ENCODE results near the gene PIEZO2.
"Not testable (repeated sequence)": the region's sequence is repeated elsewhere in the genome, so short reads cannot be mapped to it uniquely, and the experiment has no call there.

Gene PIEZO2

DNA sequence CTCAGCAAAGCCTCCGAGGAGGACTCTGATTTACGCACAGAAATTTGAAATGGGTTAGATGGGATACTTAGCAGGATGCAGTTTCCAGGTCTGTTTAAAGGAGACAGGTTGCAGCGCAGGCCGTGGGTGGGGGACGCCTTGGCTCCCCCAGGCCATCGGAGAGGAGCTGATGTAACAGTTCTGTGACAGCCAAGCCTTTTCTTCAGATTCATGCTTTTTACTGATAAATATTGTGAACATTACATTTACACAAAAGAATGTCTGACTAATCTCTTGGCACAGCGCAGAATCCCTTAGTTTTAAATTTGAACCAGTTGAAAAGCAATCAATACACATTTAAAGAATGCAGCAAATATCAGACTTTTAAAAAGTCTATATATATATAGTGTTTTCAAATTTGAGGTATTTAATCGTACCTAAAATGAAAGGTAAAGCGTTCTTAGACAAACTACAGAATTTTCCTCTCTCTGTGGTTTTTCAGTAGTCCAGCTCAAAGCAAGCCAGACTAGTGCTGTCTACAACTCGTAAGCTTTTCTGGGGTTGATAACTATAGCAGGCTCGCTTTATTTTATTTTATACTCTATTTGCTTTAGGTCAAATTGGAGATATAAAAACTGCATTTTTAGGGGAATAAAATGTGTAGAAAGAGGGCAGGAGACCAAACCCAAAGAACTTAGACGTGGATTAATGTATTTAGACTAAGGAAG lies 221.9 kb downstream of the PIEZO2 start:
- DNase-seq: no peak
- H3K36me3 ChIP-seq (ENCODE audit: control insufficient read depth in 4 of 4, insufficient read depth in 4 of 4, low read length in 3 of 4): no peaks in the 10 kb centered on the region
- ChIA-PET CTCF (interaction anchor here (1.2 kb wide), 1 partner anchor 107 kb away, joined by 3 read pairs; no protein-coding TSS in a partner anchor), POLR2A (no interaction called here)
- no CpG with 5 or more reads among the region's 12 CpGs for WGBS (ENCODE audit: insufficient coverage)
- no peaks in the 10 kb centered on the region for H3K9me3 ChIP-seq (ENCODE audit: control extremely low read depth in 1 of 5, control insufficient read depth in 4 of 5, insufficient read depth in 2 of 5, low read depth in 1 of 5, low read length in 4 of 5)
- peaks cover 0 to 27% (median 8%) of the 10 kb centered on the region in 4 experiments for H3K4me1 ChIP-seq (ENCODE audit: control extremely low read depth in 1 of 4, control insufficient read depth in 4 of 4, insufficient read depth in 4 of 4, low read length in 3 of 4)
- no peak overlapping the region for H3K27ac ChIP-seq (ENCODE audit: insufficient read depth in 1 of 2, low read depth in 1 of 2, low read length in 2 of 2, poor library complexity in 1 of 2, severe bottlenecking in 2 of 2)
- no peak overlapping the region for H3K4me3 ChIP-seq (ENCODE audit: control insufficient read depth in 1 of 7, extremely low read depth in 1 of 7, insufficient read depth in 4 of 7, low read depth in 2 of 7, low read length in 6 of 7)
- H3K27me3 ChIP-seq (replicated peaks in 2 of 5; ENCODE audit: control insufficient read depth in 4 of 5, insufficient read depth in 5 of 5, low read length in 4 of 5): no peaks in the 10 kb centered on the region

DNA sequence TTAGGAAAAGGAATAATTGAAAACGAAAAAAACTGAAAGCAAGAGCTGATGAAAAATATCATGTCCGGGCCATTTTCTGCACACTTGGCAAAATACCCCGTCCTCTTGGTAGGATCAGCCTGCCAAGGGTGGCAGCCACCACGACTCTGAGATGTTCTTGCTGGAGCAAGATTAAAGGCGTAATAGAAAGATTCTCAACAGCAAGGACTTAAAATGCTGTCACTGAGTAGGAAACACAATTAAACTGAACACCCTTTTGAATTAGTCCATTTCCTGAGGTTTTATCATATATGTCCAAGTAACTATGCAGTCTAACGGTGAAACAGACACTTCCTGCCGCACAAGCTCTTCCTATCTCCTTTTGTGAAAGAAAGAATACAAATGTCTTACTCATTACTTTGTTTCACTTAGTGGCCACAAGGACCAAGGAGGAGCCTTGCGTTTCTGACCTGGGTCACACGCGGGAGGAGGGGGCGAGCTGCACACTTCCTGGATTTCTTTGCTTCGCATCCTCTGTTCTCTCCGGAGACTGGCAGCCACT lies 222.7 kb downstream of the PIEZO2 start:
- ChIA-PET POLR2A (no interaction called here), CTCF (interaction anchor here (1.2 kb wide), 1 partner anchor 108 kb away, joined by 3 read pairs; no protein-coding TSS in a partner anchor)
- DNase-seq: peak in 2 of 3 donors; percentile 34 to 53
- 67% methylated on average over 10 of the region's 13 CpGs for WGBS (ENCODE audit: insufficient coverage)
- no peaks in the 10 kb centered on the region for H3K36me3 ChIP-seq (ENCODE audit: control insufficient read depth in 4 of 4, insufficient read depth in 4 of 4, low read length in 3 of 4)
- peaks cover 0 to 27% (median 8%) of the 10 kb centered on the region in 4 experiments for H3K4me1 ChIP-seq (ENCODE audit: control extremely low read depth in 1 of 4, control insufficient read depth in 4 of 4, insufficient read depth in 4 of 4, low read length in 3 of 4)
- H3K9me3 ChIP-seq (ENCODE audit: control extremely low read depth in 1 of 5, control insufficient read depth in 4 of 5, insufficient read depth in 2 of 5, low read depth in 1 of 5, low read length in 4 of 5): no peaks in the 10 kb centered on the region
- H3K27me3 ChIP-seq (replicated peaks in 2 of 5; ENCODE audit: control insufficient read depth in 4 of 5, insufficient read depth in 5 of 5, low read length in 4 of 5): no peaks in the 10 kb centered on the region
- no peak overlapping the region for H3K27ac ChIP-seq (ENCODE audit: insufficient read depth in 1 of 2, low read depth in 1 of 2, low read length in 2 of 2, poor library complexity in 1 of 2, severe bottlenecking in 2 of 2)
- H3K4me3 ChIP-seq (ENCODE audit: control insufficient read depth in 1 of 7, extremely low read depth in 1 of 7, insufficient read depth in 4 of 7, low read depth in 2 of 7, low read length in 6 of 7): peak overlapping the region in 1 of 7 experiments; percentile 4

DNA sequence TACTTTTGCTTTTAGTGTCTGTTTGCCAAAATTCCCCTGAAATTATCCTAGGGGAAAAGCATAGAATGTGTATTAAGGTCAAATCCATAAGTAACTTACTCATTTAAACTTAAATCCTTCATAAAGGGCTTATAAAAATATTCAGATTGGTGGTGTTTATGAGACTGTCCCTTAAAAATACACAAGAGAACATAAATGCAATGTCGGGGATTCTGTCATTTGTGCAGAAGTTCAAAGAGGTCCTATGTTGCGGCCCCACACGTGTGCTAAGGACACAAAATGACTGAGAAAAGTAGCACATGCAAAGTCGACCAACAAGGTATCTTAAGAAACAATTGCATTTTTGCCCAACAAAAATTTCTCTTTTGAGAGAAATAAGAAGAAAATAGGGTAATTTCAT lies 225.1 kb downstream of the PIEZO2 start:
- no peaks in the 10 kb centered on the region for H3K36me3 ChIP-seq (ENCODE audit: control insufficient read depth in 4 of 4, insufficient read depth in 4 of 4, low read length in 3 of 4)
- H3K27me3 ChIP-seq (replicated peaks in 2 of 5; ENCODE audit: control insufficient read depth in 4 of 5, insufficient read depth in 5 of 5, low read length in 4 of 5): no peaks in the 10 kb centered on the region
- no peak for DNase-seq
- no peak overlapping the region for H3K27ac ChIP-seq (ENCODE audit: insufficient read depth in 1 of 2, low read depth in 1 of 2, low read length in 2 of 2, poor library complexity in 1 of 2, severe bottlenecking in 2 of 2)
- CTCF ChIA-PET: no interaction called here
- no CpG with 5 or more reads among the region's 4 CpGs for WGBS (ENCODE audit: insufficient coverage)
- no peak overlapping the region for H3K4me3 ChIP-seq (ENCODE audit: control insufficient read depth in 1 of 7, extremely low read depth in 1 of 7, insufficient read depth in 4 of 7, low read depth in 2 of 7, low read length in 6 of 7)
- POLR2A ChIA-PET: no interaction called here
- H3K9me3 ChIP-seq (ENCODE audit: control extremely low read depth in 1 of 5, control insufficient read depth in 4 of 5, insufficient read depth in 2 of 5, low read depth in 1 of 5, low read length in 4 of 5): no peaks in the 10 kb centered on the region
- peaks cover 0 to 27% (median 8%) of the 10 kb centered on the region in 4 experiments for H3K4me1 ChIP-seq (ENCODE audit: control extremely low read depth in 1 of 4, control insufficient read depth in 4 of 4, insufficient read depth in 4 of 4, low read length in 3 of 4)

DNA sequence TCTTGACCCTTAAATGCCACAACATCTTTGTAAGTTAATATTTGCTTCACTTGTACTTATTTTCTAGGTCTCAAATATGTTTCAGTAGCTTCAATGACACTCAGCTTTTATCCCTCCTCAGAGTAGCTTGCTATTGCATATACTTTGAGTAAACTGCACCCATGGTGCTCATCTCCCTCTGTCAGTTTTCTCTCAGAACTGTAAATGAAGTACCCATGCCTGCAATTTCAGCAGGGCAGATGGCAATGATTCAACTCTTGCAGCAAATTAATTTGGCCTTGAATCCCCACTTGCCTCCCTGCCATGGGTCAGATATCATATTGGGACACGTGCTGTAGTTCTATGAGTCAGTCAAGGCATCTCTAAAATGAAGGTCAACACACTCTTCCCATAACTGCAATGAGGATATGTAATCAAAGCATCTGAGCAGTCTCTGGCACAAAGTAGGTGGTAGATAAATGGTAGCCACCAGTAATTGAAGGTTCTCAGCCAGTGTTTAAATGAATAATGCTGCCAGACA lies 225.8 kb downstream of the PIEZO2 start:
- H3K36me3 ChIP-seq (ENCODE audit: control insufficient read depth in 4 of 4, insufficient read depth in 4 of 4, low read length in 3 of 4): no peaks in the 10 kb centered on the region
- H3K4me1 ChIP-seq (ENCODE audit: control extremely low read depth in 1 of 4, control insufficient read depth in 4 of 4, insufficient read depth in 4 of 4, low read length in 3 of 4): peaks cover 0 to 23% (median 8%) of the 10 kb centered on the region in 4 experiments
- WGBS (ENCODE audit: insufficient coverage): no CpG with 5 or more reads among the region's 1 CpG
- ChIA-PET POLR2A (no interaction called here), CTCF (no interaction called here)
- no peak for DNase-seq
- no peak overlapping the region for H3K4me3 ChIP-seq (ENCODE audit: control insufficient read depth in 1 of 7, extremely low read depth in 1 of 7, insufficient read depth in 4 of 7, low read depth in 2 of 7, low read length in 6 of 7)
- no peak overlapping the region for H3K27ac ChIP-seq (ENCODE audit: insufficient read depth in 1 of 2, low read depth in 1 of 2, low read length in 2 of 2, poor library complexity in 1 of 2, severe bottlenecking in 2 of 2)
- H3K27me3 ChIP-seq (replicated peaks in 2 of 5; ENCODE audit: control insufficient read depth in 4 of 5, insufficient read depth in 5 of 5, low read length in 4 of 5): no peaks in the 10 kb centered on the region
- no peaks in the 10 kb centered on the region for H3K9me3 ChIP-seq (ENCODE audit: control extremely low read depth in 1 of 5, control insufficient read depth in 4 of 5, insufficient read depth in 2 of 5, low read depth in 1 of 5, low read length in 4 of 5)

DNA sequence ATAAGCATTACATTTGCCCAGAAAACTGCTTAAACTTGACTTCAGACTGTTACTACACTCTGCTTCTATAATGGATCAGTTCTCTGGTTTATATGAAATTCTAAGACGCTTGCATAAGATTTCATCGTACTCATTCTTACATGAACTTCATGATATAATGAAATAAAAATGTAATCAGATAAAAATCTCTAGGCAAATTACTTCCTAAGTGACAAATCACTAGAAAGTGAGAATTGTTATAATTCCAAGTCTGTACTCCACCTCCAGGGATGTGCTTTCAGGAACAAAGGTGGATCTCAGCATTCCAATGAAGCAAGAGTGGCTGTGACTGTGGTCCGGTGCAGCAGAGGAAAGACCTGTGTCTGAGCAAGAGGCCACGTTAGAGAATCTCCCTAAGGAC lies 226.2 kb downstream of the PIEZO2 start:
- 61% methylated on average over 2 of the region's 4 CpGs for WGBS (ENCODE audit: insufficient coverage)
- Histone ChIP-seq H3K4me1 (ENCODE audit: control extremely low read depth in 1 of 4, control insufficient read depth in 4 of 4, insufficient read depth in 4 of 4, low read length in 3 of 4) (peaks cover 0 to 18% (median 8%) of the 10 kb centered on the region in 4 experiments), H3K36me3 (ENCODE audit: control insufficient read depth in 4 of 4, insufficient read depth in 4 of 4, low read length in 3 of 4) (no peaks in the 10 kb centered on the region), H3K9me3 (ENCODE audit: control extremely low read depth in 1 of 5, control insufficient read depth in 4 of 5, insufficient read depth in 2 of 5, low read depth in 1 of 5, low read length in 4 of 5) (no peaks in the 10 kb centered on the region), H3K27me3 (replicated peaks in 2 of 5; ENCODE audit: control insufficient read depth in 4 of 5, insufficient read depth in 5 of 5, low read length in 4 of 5) (no peaks in the 10 kb centered on the region), H3K4me3 (ENCODE audit: control insufficient read depth in 1 of 7, extremely low read depth in 1 of 7, insufficient read depth in 4 of 7, low read depth in 2 of 7, low read length in 6 of 7) (no peak overlapping the region), H3K27ac (ENCODE audit: insufficient read depth in 1 of 2, low read depth in 1 of 2, low read length in 2 of 2, poor library complexity in 1 of 2, severe bottlenecking in 2 of 2) (no peak overlapping the region)
- ChIA-PET POLR2A (no interaction called here), CTCF (interaction anchor here (0.7 kb wide), 1 partner anchor 13 kb away, joined by 3 read pairs; no protein-coding TSS in a partner anchor)
- no peak for DNase-seq

DNA sequence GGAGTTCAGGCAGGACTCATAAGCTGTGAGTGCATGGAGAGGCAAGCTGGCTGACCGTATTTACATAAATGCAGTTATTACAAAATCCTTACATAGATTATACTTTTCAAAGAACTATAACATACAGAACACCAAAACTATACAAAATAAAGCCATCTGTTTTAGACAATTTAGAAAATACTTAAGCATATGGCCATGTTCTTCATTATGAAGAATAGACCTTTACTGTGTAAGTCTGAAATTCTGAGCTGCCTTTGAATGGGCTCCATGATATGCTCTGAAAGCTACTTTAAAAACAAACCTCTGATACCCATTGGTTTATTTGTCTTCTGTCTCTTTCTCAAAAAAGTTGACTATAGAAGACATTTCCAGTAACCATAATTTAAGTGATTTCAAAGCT lies 226.7 kb downstream of the PIEZO2 start:
- CTCF ChIA-PET: interaction anchor here (0.7 kb wide), 1 partner anchor 13 kb away, joined by 3 read pairs; no protein-coding TSS in a partner anchor
- H3K4me1 ChIP-seq (ENCODE audit: control extremely low read depth in 1 of 4, control insufficient read depth in 4 of 4, insufficient read depth in 4 of 4, low read length in 3 of 4): peaks cover 0 to 15% (median 8%) of the 10 kb centered on the region in 4 experiments
- H3K9me3 ChIP-seq (ENCODE audit: control extremely low read depth in 1 of 5, control insufficient read depth in 4 of 5, insufficient read depth in 2 of 5, low read depth in 1 of 5, low read length in 4 of 5); H3K27ac ChIP-seq (ENCODE audit: insufficient read depth in 1 of 2, low read depth in 1 of 2, low read length in 2 of 2, poor library complexity in 1 of 2, severe bottlenecking in 2 of 2); H3K27me3 ChIP-seq (replicated peaks in 2 of 5; ENCODE audit: control insufficient read depth in 4 of 5, insufficient read depth in 5 of 5, low read length in 4 of 5); POLR2A ChIA-PET; H3K36me3 ChIP-seq (ENCODE audit: control insufficient read depth in 4 of 4, insufficient read depth in 4 of 4, low read length in 3 of 4); DNase-seq; H3K4me3 ChIP-seq (ENCODE audit: control insufficient read depth in 1 of 7, extremely low read depth in 1 of 7, insufficient read depth in 4 of 7, low read depth in 2 of 7, low read length in 6 of 7): not testable (repeated sequence)
- no CpG with 5 or more reads among the region's 1 CpG for WGBS (ENCODE audit: insufficient coverage)

DNA sequence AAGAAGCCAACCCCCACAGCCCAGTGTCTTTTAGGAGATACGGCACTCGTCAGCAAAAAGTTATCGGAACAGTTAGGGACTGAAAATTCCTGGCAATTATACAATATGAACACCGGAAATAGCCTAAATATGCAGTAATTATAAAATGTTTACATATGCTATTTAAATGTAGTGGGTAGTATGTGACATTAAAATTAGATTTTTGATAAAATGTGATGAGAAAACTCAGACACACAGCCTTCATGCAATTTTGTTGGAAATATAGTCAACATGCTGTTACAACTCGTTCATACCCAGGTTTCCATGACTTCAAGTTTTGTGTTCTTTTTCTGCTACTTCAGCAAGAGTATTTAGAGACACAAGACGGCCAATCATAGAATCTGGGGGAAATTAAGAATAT lies 229.1 kb downstream of the PIEZO2 start:
- DNase-seq: peak in 1 of 3 donors; percentile 16
- no CpG with 5 or more reads among the region's 6 CpGs for WGBS (ENCODE audit: insufficient coverage)
- H3K27me3 ChIP-seq (replicated peaks in 2 of 5; ENCODE audit: control insufficient read depth in 4 of 5, insufficient read depth in 5 of 5, low read length in 4 of 5); H3K4me1 ChIP-seq (ENCODE audit: control extremely low read depth in 1 of 4, control insufficient read depth in 4 of 4, insufficient read depth in 4 of 4, low read length in 3 of 4); H3K9me3 ChIP-seq (ENCODE audit: control extremely low read depth in 1 of 5, control insufficient read depth in 4 of 5, insufficient read depth in 2 of 5, low read depth in 1 of 5, low read length in 4 of 5); POLR2A ChIA-PET; H3K27ac ChIP-seq (ENCODE audit: insufficient read depth in 1 of 2, low read depth in 1 of 2, low read length in 2 of 2, poor library complexity in 1 of 2, severe bottlenecking in 2 of 2); H3K36me3 ChIP-seq (ENCODE audit: control insufficient read depth in 4 of 4, insufficient read depth in 4 of 4, low read length in 3 of 4); H3K4me3 ChIP-seq (ENCODE audit: control insufficient read depth in 1 of 7, extremely low read depth in 1 of 7, insufficient read depth in 4 of 7, low read depth in 2 of 7, low read length in 6 of 7): not testable (repeated sequence)
- CTCF ChIA-PET: interaction anchor here (1.0 kb wide), 1 partner anchor 26 kb away, joined by 3 read pairs; no protein-coding TSS in a partner anchor
